ENCODE measurements around the gene TAS1R2. TPM values are rescaled to one million over a fixed set of nuclear protein-coding genes. Genes with fewer than 3 reads are reported as not detected.

TAS1R2 gene
- total and polyA plus RNA-seq, 2 of the 8 experiments (the other 6 are each of a cell fraction or from before 2014, with no cell fraction given), result not detected

DNA sequence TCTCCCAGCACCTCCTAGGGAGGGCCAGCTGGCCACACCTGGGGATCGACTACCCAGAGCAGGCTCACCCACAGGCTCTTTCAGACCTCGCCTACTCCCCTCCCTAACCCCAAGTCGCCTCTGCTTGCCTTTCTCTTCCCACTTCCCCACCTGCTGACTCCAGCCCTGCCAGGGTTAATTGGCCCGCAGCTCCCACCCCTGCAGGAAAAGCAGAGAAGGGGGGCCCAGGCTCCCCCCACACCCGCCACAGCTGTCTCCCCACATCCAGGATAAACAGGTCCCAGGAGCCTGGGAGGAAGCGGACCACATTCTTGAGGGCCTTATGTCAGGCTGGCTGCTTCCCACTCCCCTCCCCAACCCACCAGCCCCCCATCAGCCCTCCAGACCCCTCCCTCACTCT is 45.0 kb downstream of the TAS1R2 start:
- Histone ChIP-seq H3K23me2 (ENCODE audit: low read depth, low read length) (no peaks in the 10 kb centered on the region), H3K23ac (ENCODE audit: insufficient read length) (no peak overlapping the region), H2BK20ac (ENCODE audit: low read length) (no peak overlapping the region), H4K91ac (replicated peaks; ENCODE audit: insufficient read length, low read length) (no peak overlapping the region), H2AK5ac (ENCODE audit: low read depth, low read length) (no peak overlapping the region), H2AFZ (ENCODE audit: low read length) (no peak overlapping the region), H4K8ac (ENCODE audit: extremely low read depth, insufficient read depth, low read length) (no peak overlapping the region), H3K79me2 (ENCODE audit: control insufficient read depth in 1 of 2, insufficient read depth in 2 of 2, low read length in 2 of 2) (no peaks in the 10 kb centered on the region), H3K4me2 (ENCODE audit: insufficient read depth in 1 of 2, low read depth in 2 of 2, low read length in 2 of 2) (no peak overlapping the region), H4K20me1 (replicated peaks in 1 of 2; ENCODE audit: control insufficient read depth in 1 of 2, insufficient read depth in 2 of 2, low read length in 2 of 2) (peaks cover 0 to 2% of the 10 kb centered on the region in 2 experiments), H3K56ac (replicated peaks; ENCODE audit: insufficient read length, low read depth, low read length) (no peak overlapping the region), H3K18ac (ENCODE audit: extremely low read depth, low read length) (no peak overlapping the region), H3K4me1 (replicated peaks in 1 of 4; ENCODE audit: control insufficient read depth in 3 of 4, insufficient read depth in 4 of 4, low read length in 3 of 4) (peaks cover 0 to 6% (median 5%) of the 10 kb centered on the region in 4 experiments; a peak in 4 of 7 replicates), H3K27ac (ENCODE audit: low read depth, low read length) (no peak overlapping the region), H3K4me3 (ENCODE audit: extremely low read depth in 1 of 4, insufficient read depth in 2 of 4, low read depth in 3 of 4, low read length in 4 of 4) (no peak overlapping the region), H3K27me3 (replicated peaks in 1 of 4; ENCODE audit: control insufficient read depth in 3 of 4, extremely low read depth in 1 of 4, insufficient read depth in 3 of 4, low read length in 3 of 4) (peaks cover 0 to 12% (median 3%) of the 10 kb centered on the region in 4 experiments; a peak in 4 of 7 replicates), H3K9ac (replicated peaks in 1 of 4; ENCODE audit: extremely low read depth in 1 of 4, low read depth in 3 of 4, low read length in 3 of 4) (no peak overlapping the region), H3K9me3 (ENCODE audit: insufficient read depth in 2 of 2, low read depth in 1 of 2, low read length in 1 of 2) (no peaks in the 10 kb centered on the region), H2BK5ac (ENCODE audit: low read depth, low read length) (no peak overlapping the region), H3K14ac (ENCODE audit: insufficient read length) (no peak overlapping the region), H2BK12ac (ENCODE audit: low read depth, low read length) (no peak overlapping the region), H4K5ac (ENCODE audit: insufficient read length, low read depth, low read length) (no peak overlapping the region), H3K4ac (replicated peaks; ENCODE audit: insufficient read length, low read depth, low read length) (no peak overlapping the region), H2BK120ac (replicated peaks; ENCODE audit: low read depth, low read length) (no peak overlapping the region), H3K79me1 (ENCODE audit: low read depth, low read length) (no peaks in the 10 kb centered on the region), H2BK15ac (ENCODE audit: low read length) (no peak overlapping the region), H3K36me3 (ENCODE audit: control insufficient read depth in 2 of 4, insufficient read depth in 4 of 4, low read length in 3 of 4) (no peaks in the 10 kb centered on the region)
- POLR2A ChIA-PET (ENCODE audit: partially characterized antibody), result no interaction called here
- FAIRE-seq (no peak), DNase-seq (ENCODE audit: low read depth in 1 of 2, low spot score in 2 of 2) (no peak)
- 54% methylated on average over 4 of the region's 6 CpGs; no CpG with 5 or more reads in 1 of the 2 experiments for WGBS, 2 experiments (ENCODE audit: extremely low coverage in 1 of 2, insufficient coverage in 1 of 2, insufficient read length in 1 of 2, insufficient replicate concordance in 2 of 2, low coverage in 1 of 2, low lambda C conversion rate in 2 of 2, missing lambda C conversion rate in 1 of 2)
- CTCF ChIA-PET (ENCODE audit: partially characterized antibody), result interaction anchor here (0.6 to 9.2 kb wide), 12 partner anchors 18 to 218 kb away, joined by 3 to 132 read pairs (median 3); no protein-coding TSS in a partner anchor
- TF ChIP-seq SP4 (IDR thresholded peaks at IDR 0.05; ENCODE audit: low read length) (no peak), ZNF274 (IDR thresholded peaks at IDR 0.05; ENCODE audit: borderline replicate concordance, extremely low read depth, low read length) (no peak), KDM4A (IDR thresholded peaks at IDR 0.05; ENCODE audit: low read depth, low read length, severe bottlenecking) (no peak), SP1 (IDR thresholded peaks at IDR 0.05; ENCODE audit: low read depth, low read length) (no peak), CREB1 (IDR thresholded peaks at IDR 0.05) (no peak), PHF8 (conservative IDR thresholded peaks at IDR 0.05; ENCODE audit: low read depth, low read length) (no peak)
- TF ChIP-seq, protein P1, sequence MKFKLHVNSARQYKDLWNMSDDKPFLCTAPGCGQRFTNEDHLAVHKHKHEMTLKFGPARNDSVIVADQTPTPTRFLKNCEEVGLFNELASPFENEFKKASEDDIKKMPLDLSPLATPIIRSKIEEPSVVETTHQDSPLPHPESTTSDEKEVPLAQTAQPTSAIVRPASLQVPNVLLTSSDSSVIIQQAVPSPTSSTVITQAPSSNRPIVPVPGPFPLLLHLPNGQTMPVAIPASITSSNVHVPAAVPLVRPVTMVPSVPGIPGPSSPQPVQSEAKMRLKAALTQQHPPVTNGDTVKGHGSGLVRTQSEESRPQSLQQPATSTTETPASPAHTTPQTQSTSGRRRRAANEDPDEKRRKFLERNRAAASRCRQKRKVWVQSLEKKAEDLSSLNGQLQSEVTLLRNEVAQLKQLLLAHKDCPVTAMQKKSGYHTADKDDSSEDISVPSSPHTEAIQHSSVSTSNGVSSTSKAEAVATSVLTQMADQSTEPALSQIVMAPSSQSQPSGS (IDR thresholded peaks at IDR 0.05; ENCODE audit: low read length), result no peak
- TF ChIP-seq, protein P2, sequence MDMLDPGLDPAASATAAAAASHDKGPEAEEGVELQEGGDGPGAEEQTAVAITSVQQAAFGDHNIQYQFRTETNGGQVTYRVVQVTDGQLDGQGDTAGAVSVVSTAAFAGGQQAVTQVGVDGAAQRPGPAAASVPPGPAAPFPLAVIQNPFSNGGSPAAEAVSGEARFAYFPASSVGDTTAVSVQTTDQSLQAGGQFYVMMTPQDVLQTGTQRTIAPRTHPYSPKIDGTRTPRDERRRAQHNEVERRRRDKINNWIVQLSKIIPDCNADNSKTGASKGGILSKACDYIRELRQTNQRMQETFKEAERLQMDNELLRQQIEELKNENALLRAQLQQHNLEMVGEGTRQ (IDR thresholded peaks at IDR 0.05; ENCODE audit: low read length), result no peak
- TF ChIP-seq, protein P3, sequence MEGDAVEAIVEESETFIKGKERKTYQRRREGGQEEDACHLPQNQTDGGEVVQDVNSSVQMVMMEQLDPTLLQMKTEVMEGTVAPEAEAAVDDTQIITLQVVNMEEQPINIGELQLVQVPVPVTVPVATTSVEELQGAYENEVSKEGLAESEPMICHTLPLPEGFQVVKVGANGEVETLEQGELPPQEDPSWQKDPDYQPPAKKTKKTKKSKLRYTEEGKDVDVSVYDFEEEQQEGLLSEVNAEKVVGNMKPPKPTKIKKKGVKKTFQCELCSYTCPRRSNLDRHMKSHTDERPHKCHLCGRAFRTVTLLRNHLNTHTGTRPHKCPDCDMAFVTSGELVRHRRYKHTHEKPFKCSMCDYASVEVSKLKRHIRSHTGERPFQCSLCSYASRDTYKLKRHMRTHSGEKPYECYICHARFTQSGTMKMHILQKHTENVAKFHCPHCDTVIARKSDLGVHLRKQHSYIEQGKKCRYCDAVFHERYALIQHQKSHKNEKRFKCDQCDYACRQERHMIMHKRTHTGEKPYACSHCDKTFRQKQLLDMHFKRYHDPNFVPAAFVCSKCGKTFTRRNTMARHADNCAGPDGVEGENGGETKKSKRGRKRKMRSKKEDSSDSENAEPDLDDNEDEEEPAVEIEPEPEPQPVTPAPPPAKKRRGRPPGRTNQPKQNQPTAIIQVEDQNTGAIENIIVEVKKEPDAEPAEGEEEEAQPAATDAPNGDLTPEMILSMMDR (IDR thresholded peaks at IDR 0.05; ENCODE audit: control extremely low read depth in 1 of 3, insufficient read depth in 1 of 3, low read depth in 1 of 3, low read length in 3 of 3), result no peak
